Measurements from ENCODE around the gene MMP15.

MMP15 gene

GRCh38 chr16:58051821-58052603, 26.5 kb downstream of the MMP15 start:
- no peak overlapping the region for H3K4me3 ChIP-seq (ENCODE audit: low read depth, low read length)
- no peak for DNase-seq (ENCODE audit: low read depth)
- no peak for TF ChIP-seq POLR2A (IDR thresholded peaks at IDR 0.05; ENCODE audit: extremely low read depth, insufficient read length)
- no peak for TF ChIP-seq CTCF (IDR thresholded peaks at IDR 0.05; ENCODE audit: low read depth, low read length)

- TF ChIP-seq POLR2A (IDR thresholded peaks at IDR 0.05; ENCODE audit: extremely low read depth, insufficient read length) (no peak), CTCF (IDR thresholded peaks at IDR 0.05; ENCODE audit: low read depth, low read length) (no peak), MAX (IDR thresholded peaks at IDR 0.05; ENCODE audit: low read depth, low read length) (no peak), MYC (IDR thresholded peaks at IDR 0.05; ENCODE audit: low read depth, low read length) (no peak)
- no peak overlapping the region for H3K4me3 ChIP-seq (ENCODE audit: low read depth, low read length)
- no peak for DNase-seq (ENCODE audit: low read depth)
Measured at GRCh38 chr16:58053682-58054005, 28.1 kb downstream of the MMP15 start.

- no peak for DNase-seq (ENCODE audit: low read depth)
- H3K4me3 ChIP-seq (ENCODE audit: low read depth, low read length), result no peak overlapping the region
- TF ChIP-seq POLR2A (IDR thresholded peaks at IDR 0.05; ENCODE audit: extremely low read depth, insufficient read length) (no peak), MYC (IDR thresholded peaks at IDR 0.05; ENCODE audit: low read depth, low read length) (no peak), MAX (IDR thresholded peaks at IDR 0.05; ENCODE audit: low read depth, low read length) (no peak)
Measured at GRCh38 chr16:58054289-58054688, 28.7 kb downstream of the MMP15 start.

GRCh38 chr16:58056580-58056979, 31.0 kb downstream of the MMP15 start:
- DNase-seq (ENCODE audit: low read depth), result no peak
- TF ChIP-seq CTCF (IDR thresholded peaks at IDR 0.05; ENCODE audit: low read depth, low read length), result no peak
- no peak for TF ChIP-seq POLR2A (IDR thresholded peaks at IDR 0.05; ENCODE audit: extremely low read depth, insufficient read length)
- TF ChIP-seq MYC (IDR thresholded peaks at IDR 0.05; ENCODE audit: low read depth, low read length), result no peak
- TF ChIP-seq MAX (IDR thresholded peaks at IDR 0.05; ENCODE audit: low read depth, low read length), result no peak
- no peak overlapping the region for H3K4me3 ChIP-seq (ENCODE audit: low read depth, low read length)

- TF ChIP-seq POLR2A (IDR thresholded peaks at IDR 0.05; ENCODE audit: extremely low read depth, insufficient read length) (no peak), MYC (IDR thresholded peaks at IDR 0.05; ENCODE audit: low read depth, low read length) (no peak)
- H3K4me3 ChIP-seq (ENCODE audit: low read depth, low read length), result no peak overlapping the region
- DNase-seq (ENCODE audit: low read depth), result no peak
Measured at GRCh38 chr16:58057121-58057520, 31.6 kb downstream of the MMP15 start.

GRCh38 chr16:58057784-58058183, 32.2 kb downstream of the MMP15 start:
- no peak for DNase-seq (ENCODE audit: low read depth)
- no peak for TF ChIP-seq POLR2A (IDR thresholded peaks at IDR 0.05; ENCODE audit: extremely low read depth, insufficient read length)
- no peak for TF ChIP-seq MAX (IDR thresholded peaks at IDR 0.05; ENCODE audit: low read depth, low read length)
- TF ChIP-seq MYC (IDR thresholded peaks at IDR 0.05; ENCODE audit: low read depth, low read length), result no peak
- TF ChIP-seq CTCF (IDR thresholded peaks at IDR 0.05; ENCODE audit: low read depth, low read length), result no peak
- H3K4me3 ChIP-seq (ENCODE audit: low read depth, low read length), result no peak overlapping the region

- DNase-seq (ENCODE audit: low read depth), result no peak
- TF ChIP-seq POLR2A (IDR thresholded peaks at IDR 0.05; ENCODE audit: extremely low read depth, insufficient read length), result no peak
- no peak for TF ChIP-seq MYC (IDR thresholded peaks at IDR 0.05; ENCODE audit: low read depth, low read length)
- TF ChIP-seq MAX (IDR thresholded peaks at IDR 0.05; ENCODE audit: low read depth, low read length), result no peak
- no peak for TF ChIP-seq CTCF (IDR thresholded peaks at IDR 0.05; ENCODE audit: low read depth, low read length)
- no peak overlapping the region for H3K4me3 ChIP-seq (ENCODE audit: low read depth, low read length)
Measured at GRCh38 chr16:58062821-58063220, 37.3 kb downstream of the MMP15 start.

Data from NB4 (cell line).